HepG2 (cell line): ENCODE data around the gene MCF2L. TPM values are rescaled to one million over a fixed set of nuclear protein-coding genes. Genes with fewer than 3 reads are reported as not detected.

Source experiments
- ATAC-seq: fragments of 200-7000 bp; cut with Tn5 transposase; 3 replicates; pipeline ENCODE4 v1.9.1; 2020; ENCODE audit warnings: mild to moderate bottlenecking, moderate library complexity
- BruUV-seq: library from RNA; stranded (reverse); fragments of 400-500 nt; replicated peaks from 2 replicates; lab custom pipeline; 2021; lab: Mats Ljungman, UMichigan
- CTCF ChIA-PET: fragments of 300-600 bp; formaldehyde crosslinking; extraction: SDS; loops from one replicate; lab custom pipeline; 2021; ENCODE audit warnings: low total read pairs, inconsistent platforms, low intra/inter-chr PET ratio; lab: Yijun Ruan, JAX
- POLR2A ChIA-PET: fragments of 350-600 bp; sonication (Branson Sonifier 250); formaldehyde crosslinking; loops from one replicate; lab custom pipeline; 2020; ENCODE audit warnings: antibody characterized with exemption, inconsistent platforms; lab: Yijun Ruan, JAX
- DNase-seq: peaks from one replicate; pipeline ENCODE4 v3.0.0-alpha.2; 2015; ENCODE audit warnings: low spot score
- FAIRE-seq: peaks from 3 replicates; lab custom pipeline; 2011; peaks lifted over from hg19 to GRCh38; lab: Jason Lieb, UNC
- H2AFZ ChIP-seq: one replicate; pipeline ENCODE4 v1.6.1; 2011; ENCODE audit warnings: low read length, inconsistent platforms
- H3K27ac ChIP-seq: fragments of 300-600 bp; 3 replicates; pipeline ENCODE4 v1.8.0; 2011; ENCODE audit warnings: mixed run types, mild to moderate bottlenecking, mixed read lengths, low read length, inconsistent platforms; ENCODE audit not compliant: insufficient read depth; ENCODE audit errors: extremely low read length
- H3K27me3 ChIP-seq, 2 experiments: fragments of 200-600 bp in 1 of 2; 2 replicates in 1 of 2; 3 replicates in 1 of 2; pipeline versions ENCODE4 v1.6.0 to v1.8.0; 2011; ENCODE audit warnings: low read length in 2 of 2, mild to moderate bottlenecking in 2 of 2, moderate library complexity in 2 of 2, inconsistent platforms in 1 of 2; ENCODE audit not compliant: insufficient read depth in 2 of 2, control insufficient read depth in 1 of 2
- H3K36me3 ChIP-seq, 2 experiments: fragments of 200-600 bp in 1 of 2; replicated peaks in 1 of 2; 2 replicates in 1 of 2; 3 replicates in 1 of 2; pipeline versions ENCODE4 v1.5.1 to v1.8.0; 2011; ENCODE audit warnings: low read length in 2 of 2, inconsistent platforms in 1 of 2; ENCODE audit not compliant: insufficient read depth in 2 of 2, control insufficient read depth in 1 of 2
- H3K4me1 ChIP-seq: 2 replicates; pipeline ENCODE4 v1.5.1; 2012; ENCODE audit warnings: low read length, inconsistent platforms; ENCODE audit not compliant: insufficient read depth
- H3K4me2 ChIP-seq: 2 replicates; pipeline ENCODE4 v1.6.0; 2011; ENCODE audit warnings: low read depth, low read length, inconsistent platforms
- H3K4me3 ChIP-seq, 3 experiments: fragments of 200-600 bp in 1 of 3; sonication (generic), shearing (Covaris generic) in 1 of 3; replicated peaks in 1 of 3; 2 replicates each; pipeline ENCODE4 v1.5.1; 2011 to 2016; ENCODE audit warnings: low read length in 3 of 3, inconsistent platforms in 2 of 3, low read depth in 2 of 3, mild to moderate bottlenecking in 2 of 3, control low read depth in 1 of 3, mixed read lengths in 1 of 3; ENCODE audit not compliant: insufficient read depth in 1 of 3
- H3K79me2 ChIP-seq: one replicate; pipeline ENCODE4 v1.6.1; 2011; ENCODE audit warnings: low read length, inconsistent platforms; ENCODE audit not compliant: insufficient read depth
- H3K9ac ChIP-seq: 2 replicates; pipeline ENCODE4 v1.6.0; 2011; ENCODE audit warnings: mild to moderate bottlenecking, low read depth, low read length, inconsistent platforms; ENCODE audit not compliant: insufficient read depth
- H3K9me3 ChIP-seq: 2 replicates; pipeline ENCODE4 v1.5.1; 2012; ENCODE audit warnings: mild to moderate bottlenecking, low read length
- H4K20me1 ChIP-seq: 2 replicates; pipeline ENCODE4 v1.6.0; 2011; ENCODE audit warnings: inconsistent platforms, mild to moderate bottlenecking, low read length, moderate library complexity; ENCODE audit not compliant: insufficient read depth
- ETS1 ChIP-seq: sonication (generic); formaldehyde crosslinking; IDR thresholded peaks from 2 replicates; pipeline ENCODE4 v1.4.0; 2020; ENCODE audit warnings: missing genetic modification reagents
- NFRKB ChIP-seq: fragments of 450-650 bp; IDR thresholded peaks from 2 replicates; pipeline ENCODE4 v1.6.1; 2017
- ZHX1 ChIP-seq: sonication (generic); formaldehyde crosslinking; IDR thresholded peaks from 2 replicates; pipeline ENCODE4 v1.8.1; 2022; ENCODE audit warnings: low read depth, mild to moderate bottlenecking, missing genetic modification reagents
- ZNF180 ChIP-seq: sonication (generic); formaldehyde crosslinking; IDR thresholded peaks from 2 replicates; pipeline ENCODE4 v1.4.0; 2020; ENCODE audit warnings: low read depth, missing genetic modification reagents, borderline replicate concordance
- ZNF335 ChIP-seq: sonication (generic); formaldehyde crosslinking; IDR thresholded peaks from 2 replicates; pipeline ENCODE4 v1.4.0; 2020; ENCODE audit warnings: missing genetic modification reagents
- ZNF761 ChIP-seq: sonication (generic); formaldehyde crosslinking; conservative IDR thresholded peaks from 2 replicates; pipeline ENCODE4 v1.4.0; 2020; ENCODE audit warnings: mild to moderate bottlenecking, missing genetic modification reagents
- WGBS: methylation state at CpG from one replicate; pipeline ENCODE4 v1.1.6; 2017; ENCODE audit warnings: low lambda C conversion rate; 5-methylcytosine and 5-hydroxymethylcytosine counted together
- in situ Hi-C: cut with HindIII; loops from 2 replicates; pipeline ENCODE4 v1.10.0; 2017; ENCODE audit warnings: low pct_unique_long_range_greater_than_20kb; ENCODE audit not compliant: extremely low pct_ligation_motif_present
- intact Hi-C: fragments of 100-400 bp; cut with micrococcal nuclease; formaldehyde crosslinking; loops from one replicate; pipeline ENCODE4 v1.10.0; 2022; ENCODE audit not compliant: unreplicated experiment
- polyA plus RNA-seq, 8 experiments: library from polyadenylated mRNA; depleted of rRNA in 3 of 8; stranded (reverse) in 7 of 8; unstranded in 1 of 8; fragments of >200 nt; fragmentation: Illumina TruSeq in 4 of 8; extraction: Trizol in 4 of 8; gene quantifications; 2 replicates each; pipeline versions ENCODE4 v1.2.1 to v1.2.3, GENCODE V29; 2011 to 2016; ENCODE audit warnings: low read depth in 4 of 8, missing spikeins in 1 of 8, mixed read lengths in 1 of 8; ENCODE audit not compliant: insufficient read depth in 1 of 8
- total RNA-seq, 5 experiments: library from RNA; depleted of rRNA; stranded (reverse); fragments of >200 nt; fragmentation: Illumina TruSeq; extraction: Trizol; gene quantifications; 2 replicates each; pipeline ENCODE4 v1.2.3, GENCODE V29; 2016; ENCODE audit warnings: low read depth in 1 of 5

Gene MCF2L
- total and polyA plus RNA-seq, 2 of the 13 experiments (the other 11 are each of a cell fraction or from before 2014, with no cell fraction given): 19.4 to 28.4 TPM

GRCh38 chr13:113027095-113027494 is 58.1 kb downstream of the MCF2L start:
- ChIA-PET CTCF (no interaction called here), POLR2A (interaction anchor here (1.1 kb wide), 1 partner anchor 83 kb away, joined by 4 read pairs; no protein-coding TSS in a partner anchor)

More at GRCh38 chr13:113027095-113027494, 58.1 kb downstream of the MCF2L start:
- intact Hi-C loops (no loop called here), in situ Hi-C loops (no loop called here)
- Histone ChIP-seq H3K9ac (no peak overlapping the region), H3K4me2 (no peak overlapping the region), H2AFZ (no peak overlapping the region), H3K4me3 (no peak overlapping the region), H3K9me3 (no peaks in the 10 kb centered on the region), H3K4me1 (peaks cover 34% of the 10 kb centered on the region), H4K20me1 (no peaks in the 10 kb centered on the region), H3K79me2 (no peaks in the 10 kb centered on the region), H3K27ac (no peak overlapping the region), H3K36me3 (peaks cover 3 to 5% of the 10 kb centered on the region in 2 experiments; a peak in 3 of 5 replicates), H3K27me3 (no peaks in the 10 kb centered on the region)
- DNase-seq: no peak
- ATAC-seq: no peak
- TF ChIP-seq ZHX1 (CRISPR knock-in tag): no peak
- TF ChIP-seq ZNF335 (CRISPR knock-in tag): no peak
- no peak for TF ChIP-seq ZNF180
- TF ChIP-seq NFRKB: no peak
- no peak for TF ChIP-seq ZNF761 (CRISPR knock-in tag)
- no peak for TF ChIP-seq ETS1 (CRISPR knock-in tag)
- 94% methylated on average over 12 of the region's 13 CpGs for WGBS
- no peak for FAIRE-seq
- no TSS peak for BruUV-seq
